Measurements from ENCODE around the gene OVAAL.

- TF ChIP-seq, protein P1, sequence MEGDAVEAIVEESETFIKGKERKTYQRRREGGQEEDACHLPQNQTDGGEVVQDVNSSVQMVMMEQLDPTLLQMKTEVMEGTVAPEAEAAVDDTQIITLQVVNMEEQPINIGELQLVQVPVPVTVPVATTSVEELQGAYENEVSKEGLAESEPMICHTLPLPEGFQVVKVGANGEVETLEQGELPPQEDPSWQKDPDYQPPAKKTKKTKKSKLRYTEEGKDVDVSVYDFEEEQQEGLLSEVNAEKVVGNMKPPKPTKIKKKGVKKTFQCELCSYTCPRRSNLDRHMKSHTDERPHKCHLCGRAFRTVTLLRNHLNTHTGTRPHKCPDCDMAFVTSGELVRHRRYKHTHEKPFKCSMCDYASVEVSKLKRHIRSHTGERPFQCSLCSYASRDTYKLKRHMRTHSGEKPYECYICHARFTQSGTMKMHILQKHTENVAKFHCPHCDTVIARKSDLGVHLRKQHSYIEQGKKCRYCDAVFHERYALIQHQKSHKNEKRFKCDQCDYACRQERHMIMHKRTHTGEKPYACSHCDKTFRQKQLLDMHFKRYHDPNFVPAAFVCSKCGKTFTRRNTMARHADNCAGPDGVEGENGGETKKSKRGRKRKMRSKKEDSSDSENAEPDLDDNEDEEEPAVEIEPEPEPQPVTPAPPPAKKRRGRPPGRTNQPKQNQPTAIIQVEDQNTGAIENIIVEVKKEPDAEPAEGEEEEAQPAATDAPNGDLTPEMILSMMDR (conservative IDR thresholded peaks at IDR 0.05; ENCODE audit: low read depth, low read length) = no peak
- TF ChIP-seq POLR2A (IDR thresholded peaks at IDR 0.05; ENCODE audit: low read depth, low read length) = no peak
- TF ChIP-seq CHD1 (IDR thresholded peaks at IDR 0.05; ENCODE audit: low read depth, low read length) = no peak
- TF ChIP-seq MAFK (IDR thresholded peaks at IDR 0.05; ENCODE audit: low read depth, low read length) = no peak
- no peak for TF ChIP-seq MXI1 (IDR thresholded peaks at IDR 0.05; ENCODE audit: borderline replicate concordance, low read depth, low read length)
- TF ChIP-seq CEBPB (IDR thresholded peaks at IDR 0.05; ENCODE audit: low read depth, low read length) = no peak
These were observed 38.8 kb downstream of the OVAAL start for GRCh38 chr1:180597520-180597919.

Data from IMR-90 (cell line).